Endothelial cell of umbilical vein (primary cell): ENCODE measurements around the gene TIPIN.
"Not testable (repeated sequence)": the region's sequence is repeated elsewhere in the genome, so short reads cannot be mapped to it uniquely, and the experiment has no call there.

ENCODE experiments used
- GATA2 ChIP-seq: IDR thresholded peaks from 2 replicates; pipeline ENCODE4 v1.7.0; 2011; ENCODE audit warnings: low read depth, mild to moderate bottlenecking, moderate library complexity, mixed read lengths, low read length; ENCODE audit not compliant: insufficient read length, insufficient read depth
- POLR2AphosphoS5 ChIP-seq: IDR thresholded peaks from 2 replicates; pipeline ENCODE4 v1.6.1; 2012; ENCODE audit warnings: low read depth, mild to moderate bottlenecking, control low read depth, low read length, moderate library complexity; ENCODE audit not compliant: insufficient read depth
- TF ChIP-seq, protein P1 (sequence below), 2 donors: IDR thresholded peaks; 1 replicate in 1 of 2; 2 replicates in 1 of 2; pipeline ENCODE4 v1.5.1; 2011; ENCODE audit warnings: low read length in 2 of 2, mild to moderate bottlenecking in 2 of 2, moderate library complexity in 2 of 2, control low read depth in 1 of 2, inconsistent platforms in 1 of 2, low read depth in 1 of 2; ENCODE audit not compliant: insufficient read depth in 1 of 2; ENCODE audit errors: extremely low read depth in 1 of 2

DNA sequence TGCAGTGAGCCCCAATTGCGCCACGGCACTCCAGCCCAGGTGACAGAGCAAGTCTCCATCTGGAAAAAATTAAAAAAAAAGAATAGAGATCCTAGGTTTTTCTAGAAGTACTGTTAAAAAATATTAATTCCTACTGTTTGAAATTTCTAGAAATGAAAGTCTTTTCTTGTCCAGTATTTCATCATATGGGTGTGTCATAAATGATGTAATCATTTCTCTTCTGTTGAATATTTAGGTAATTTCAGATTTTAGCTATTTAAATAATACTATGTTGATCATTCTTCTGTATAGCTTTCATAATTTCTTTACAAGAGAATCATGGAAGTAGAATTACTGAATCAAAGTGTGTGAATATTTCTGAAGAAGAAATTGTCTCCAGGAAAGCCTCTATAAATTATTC is 24.9 kb upstream of the TIPIN start:
- TF ChIP-seq POLR2AphosphoS5, GATA2: not testable (repeated sequence)
- TF ChIP-seq, protein P1, sequence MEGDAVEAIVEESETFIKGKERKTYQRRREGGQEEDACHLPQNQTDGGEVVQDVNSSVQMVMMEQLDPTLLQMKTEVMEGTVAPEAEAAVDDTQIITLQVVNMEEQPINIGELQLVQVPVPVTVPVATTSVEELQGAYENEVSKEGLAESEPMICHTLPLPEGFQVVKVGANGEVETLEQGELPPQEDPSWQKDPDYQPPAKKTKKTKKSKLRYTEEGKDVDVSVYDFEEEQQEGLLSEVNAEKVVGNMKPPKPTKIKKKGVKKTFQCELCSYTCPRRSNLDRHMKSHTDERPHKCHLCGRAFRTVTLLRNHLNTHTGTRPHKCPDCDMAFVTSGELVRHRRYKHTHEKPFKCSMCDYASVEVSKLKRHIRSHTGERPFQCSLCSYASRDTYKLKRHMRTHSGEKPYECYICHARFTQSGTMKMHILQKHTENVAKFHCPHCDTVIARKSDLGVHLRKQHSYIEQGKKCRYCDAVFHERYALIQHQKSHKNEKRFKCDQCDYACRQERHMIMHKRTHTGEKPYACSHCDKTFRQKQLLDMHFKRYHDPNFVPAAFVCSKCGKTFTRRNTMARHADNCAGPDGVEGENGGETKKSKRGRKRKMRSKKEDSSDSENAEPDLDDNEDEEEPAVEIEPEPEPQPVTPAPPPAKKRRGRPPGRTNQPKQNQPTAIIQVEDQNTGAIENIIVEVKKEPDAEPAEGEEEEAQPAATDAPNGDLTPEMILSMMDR (IDR thresholded peaks at IDR 0.05; ENCODE audit: extremely low read depth in 1 of 2, insufficient read depth in 1 of 2, low read depth in 1 of 2, low read length in 2 of 2), result not testable (repeated sequence)
